ENCODE measurements around the gene RIC8A.
A peak's percentile ranks its signal among the peaks of the same experiment; 100 is the strongest.
"Not testable (repeated sequence)": the region's sequence is repeated elsewhere in the genome, so short reads cannot be mapped to it uniquely, and the experiment has no call there.

The RIC8A gene

DNA sequence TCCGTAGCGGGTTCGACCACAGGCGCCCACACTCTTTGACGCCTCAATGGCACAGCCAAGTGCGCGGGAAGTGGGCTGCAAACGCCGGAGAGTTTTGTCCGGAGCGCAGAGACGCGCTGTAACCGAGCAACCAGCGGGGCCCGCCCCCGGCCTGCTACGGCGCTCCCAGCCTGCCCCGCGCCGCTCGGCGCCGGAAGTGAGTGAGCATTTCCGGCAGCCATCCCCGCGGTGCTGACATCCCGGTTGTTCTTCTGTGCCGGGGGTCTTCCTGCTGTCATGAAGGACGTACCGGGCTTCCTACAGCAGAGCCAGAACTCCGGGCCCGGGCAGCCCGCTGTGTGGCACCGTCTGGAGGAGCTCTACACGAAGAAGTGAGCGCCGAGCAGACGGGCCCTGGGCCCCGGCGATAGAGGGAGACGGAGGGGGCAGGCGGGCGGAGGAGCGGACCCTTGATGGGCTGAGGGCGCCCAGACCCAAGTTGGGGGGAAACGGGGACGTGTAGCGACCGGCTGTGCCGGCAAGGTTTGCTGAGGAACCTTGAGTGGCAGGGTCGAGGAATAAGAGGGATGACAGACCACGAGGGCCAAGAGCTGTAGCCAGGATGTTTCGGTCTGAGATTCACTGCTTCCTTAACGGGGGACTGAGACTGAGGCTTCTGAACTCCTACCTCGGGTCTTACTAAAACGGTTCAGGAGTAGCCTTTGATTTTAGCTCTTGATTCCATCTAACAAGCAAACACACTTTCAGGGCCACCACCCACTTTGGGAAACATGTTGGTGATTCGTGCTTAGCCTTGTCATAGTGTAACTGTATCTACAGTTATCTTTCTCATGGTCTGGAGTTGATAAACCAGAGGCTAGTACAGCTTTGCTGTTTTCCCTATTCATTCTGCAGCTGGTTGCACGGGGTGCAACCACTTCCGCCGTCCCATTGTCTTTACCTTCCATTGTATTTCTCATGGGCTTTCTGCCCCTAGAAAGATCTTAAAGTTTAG, 29.6 kb downstream of the RIC8A start, which contains the start of gene PSMD13:
PSMD13 (plus strand) TSS at position 203 of the 994 bp plus-strand sequence; CDS start at position 277, 74 bp downstream.
- Histone ChIP-seq H4K8ac (ENCODE audit: low read depth, low read length) (no peak within 1 kb of the TSS), H2BK5ac (ENCODE audit: low read length) (peak within 1 kb of the TSS; percentile 94), H3K18ac (ENCODE audit: low read length) (peak within 1 kb of the TSS; percentile 96), H2BK15ac (ENCODE audit: low read length) (no peak within 1 kb of the TSS), H3K9me3 (replicated peaks in 1 of 2; ENCODE audit: control insufficient read depth in 2 of 2, insufficient read depth in 1 of 2, low read depth in 1 of 2, low read length in 2 of 2) (no peaks in the 10 kb centered on the region), H3K36me3 (replicated peaks in 1 of 2; ENCODE audit: control insufficient read depth in 2 of 2, insufficient read depth in 2 of 2, low read length in 2 of 2) (peaks cover 5 to 41% of the 10 kb centered on the region in 2 donors), H3K4me3 (ENCODE audit: low read length in 2 of 2) (peak within 1 kb of the TSS; percentile 97 to 100), H3K27me3 (ENCODE audit: control insufficient read depth in 3 of 3, insufficient read depth in 3 of 3, low read depth in 1 of 3, low read length in 3 of 3) (no peaks in the 10 kb centered on the region), H3K27ac (replicated peaks; ENCODE audit: low read length) (peak within 1 kb of the TSS; percentile 91), H3K14ac (ENCODE audit: low read length) (peak within 1 kb of the TSS; percentile 94), H2BK12ac (ENCODE audit: low read length) (no peak within 1 kb of the TSS), H3K4ac (ENCODE audit: low read length) (no peak within 1 kb of the TSS), H3K4me1 (ENCODE audit: control insufficient read depth in 2 of 2, insufficient read depth in 1 of 2, low read depth in 1 of 2, low read length in 2 of 2) (peaks cover 0 to 4% of the 10 kb centered on the region in 2 donors), H2BK120ac (ENCODE audit: low read depth, low read length) (no peak within 1 kb of the TSS), H3K4me2 (ENCODE audit: insufficient read depth, low read length, poor library complexity, severe bottlenecking) (peak within 1 kb of the TSS; percentile 96), H3K79me1 (ENCODE audit: low read depth, low read length) (peaks cover 6% of the 10 kb centered on the region), H2AK5ac (ENCODE audit: low read depth, low read length) (peak within 1 kb of the TSS; percentile 38), H2AFZ (ENCODE audit: low read length) (peak within 1 kb of the TSS; percentile 96), H3K23ac (ENCODE audit: low read depth, low read length, poor library complexity) (peak within 1 kb of the TSS; percentile 89), H4K91ac (ENCODE audit: low read depth, low read length, poor library complexity) (no peak within 1 kb of the TSS), H3K9ac (ENCODE audit: low read depth, low read length, poor library complexity) (peak within 1 kb of the TSS; percentile 90)
- no CpG with 5 or more reads among the region's 62 CpGs for WGBS, 2 donors (ENCODE audit: extremely low coverage in 2 of 2, insufficient read length in 2 of 2, insufficient replicate concordance in 1 of 2)
- peak; percentile 81 for DNase-seq (ENCODE audit: low spot score)

DNA sequence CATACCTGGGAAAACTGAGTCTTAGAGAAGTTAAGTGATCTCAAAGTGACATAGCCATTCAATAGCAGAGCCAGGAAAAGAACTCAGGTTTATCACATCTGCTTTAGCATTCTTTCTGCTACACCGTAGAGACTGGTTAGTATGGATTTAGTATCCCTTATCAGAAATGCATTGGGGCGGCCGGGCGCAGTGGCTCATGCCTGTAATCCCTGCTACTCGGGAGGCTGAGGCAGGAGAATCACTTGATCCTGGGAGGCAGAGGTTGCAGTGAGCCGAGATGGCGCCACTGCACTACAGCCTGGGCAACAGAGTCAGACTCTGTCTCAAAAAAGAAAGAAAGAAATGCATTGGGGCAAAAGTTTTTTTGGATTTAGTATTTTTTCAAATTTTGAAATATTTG, 30.8 kb downstream of the RIC8A start:
- H3K79me1 ChIP-seq (ENCODE audit: low read depth, low read length); H2BK12ac ChIP-seq (ENCODE audit: low read length); H2AFZ ChIP-seq (ENCODE audit: low read length); H3K27ac ChIP-seq (replicated peaks; ENCODE audit: low read length); H3K9ac ChIP-seq (ENCODE audit: low read depth, low read length, poor library complexity); H3K9me3 ChIP-seq (replicated peaks in 1 of 2; ENCODE audit: control insufficient read depth in 2 of 2, insufficient read depth in 1 of 2, low read depth in 1 of 2, low read length in 2 of 2); H3K18ac ChIP-seq (ENCODE audit: low read length); H3K23ac ChIP-seq (ENCODE audit: low read depth, low read length, poor library complexity); H3K14ac ChIP-seq (ENCODE audit: low read length); H2AK5ac ChIP-seq (ENCODE audit: low read depth, low read length); H3K4me1 ChIP-seq (ENCODE audit: control insufficient read depth in 2 of 2, insufficient read depth in 1 of 2, low read depth in 1 of 2, low read length in 2 of 2); H4K91ac ChIP-seq (ENCODE audit: low read depth, low read length, poor library complexity); DNase-seq (ENCODE audit: low spot score); H3K4me2 ChIP-seq (ENCODE audit: insufficient read depth, low read length, poor library complexity, severe bottlenecking); H2BK120ac ChIP-seq (ENCODE audit: low read depth, low read length); H3K4ac ChIP-seq (ENCODE audit: low read length); H2BK15ac ChIP-seq (ENCODE audit: low read length); H4K8ac ChIP-seq (ENCODE audit: low read depth, low read length); H3K27me3 ChIP-seq (ENCODE audit: control insufficient read depth in 3 of 3, insufficient read depth in 3 of 3, low read depth in 1 of 3, low read length in 3 of 3); H2BK5ac ChIP-seq (ENCODE audit: low read length): not testable (repeated sequence)
- peaks cover 5 to 45% of the 10 kb centered on the region in 2 donors for H3K36me3 ChIP-seq (replicated peaks in 1 of 2; ENCODE audit: control insufficient read depth in 2 of 2, insufficient read depth in 2 of 2, low read length in 2 of 2)
- H3K4me3 ChIP-seq (ENCODE audit: low read length in 2 of 2): peak overlapping the region in 1 of 2 donors; percentile 86
- WGBS, 2 donors (ENCODE audit: extremely low coverage in 2 of 2, insufficient read length in 2 of 2, insufficient replicate concordance in 1 of 2): no CpG with 5 or more reads among the region's 7 CpGs

- Histone ChIP-seq H3K27ac (replicated peaks; ENCODE audit: low read length) (no peak overlapping the region), H3K9ac (ENCODE audit: low read depth, low read length, poor library complexity) (no peak overlapping the region), H3K4me1 (ENCODE audit: control insufficient read depth in 2 of 2, insufficient read depth in 1 of 2, low read depth in 1 of 2, low read length in 2 of 2) (peaks cover 0 to 3% of the 10 kb centered on the region in 2 donors), H3K4me2 (ENCODE audit: insufficient read depth, low read length, poor library complexity, severe bottlenecking) (no peak overlapping the region), H3K4ac (ENCODE audit: low read length) (no peak overlapping the region), H3K18ac (ENCODE audit: low read length) (no peak overlapping the region), H2BK5ac (ENCODE audit: low read length) (no peak overlapping the region), H3K27me3 (ENCODE audit: control insufficient read depth in 3 of 3, insufficient read depth in 3 of 3, low read depth in 1 of 3, low read length in 3 of 3) (no peaks in the 10 kb centered on the region), H3K9me3 (replicated peaks in 1 of 2; ENCODE audit: control insufficient read depth in 2 of 2, insufficient read depth in 1 of 2, low read depth in 1 of 2, low read length in 2 of 2) (no peaks in the 10 kb centered on the region), H2BK12ac (ENCODE audit: low read length) (no peak overlapping the region), H2BK120ac (ENCODE audit: low read depth, low read length) (no peak overlapping the region), H4K91ac (ENCODE audit: low read depth, low read length, poor library complexity) (no peak overlapping the region), H3K79me1 (ENCODE audit: low read depth, low read length) (peaks cover 9% of the 10 kb centered on the region), H3K4me3 (ENCODE audit: low read length in 2 of 2) (no peak overlapping the region), H4K8ac (ENCODE audit: low read depth, low read length) (no peak overlapping the region), H2AK5ac (ENCODE audit: low read depth, low read length) (no peak overlapping the region), H3K36me3 (replicated peaks in 1 of 2; ENCODE audit: control insufficient read depth in 2 of 2, insufficient read depth in 2 of 2, low read length in 2 of 2) (peaks cover 8 to 65% of the 10 kb centered on the region in 2 donors), H3K14ac (ENCODE audit: low read length) (no peak overlapping the region), H2AFZ (ENCODE audit: low read length) (no peak overlapping the region), H3K23ac (ENCODE audit: low read depth, low read length, poor library complexity) (no peak overlapping the region), H2BK15ac (ENCODE audit: low read length) (no peak overlapping the region)
- WGBS, 2 donors (ENCODE audit: extremely low coverage in 2 of 2, insufficient read length in 2 of 2, insufficient replicate concordance in 1 of 2): no CpG with 5 or more reads among the region's 1 CpG
- no peak for DNase-seq (ENCODE audit: low spot score)
These were observed 32.8 kb downstream of the RIC8A start for GRCh38 chr11:240315-240714.

DNA sequence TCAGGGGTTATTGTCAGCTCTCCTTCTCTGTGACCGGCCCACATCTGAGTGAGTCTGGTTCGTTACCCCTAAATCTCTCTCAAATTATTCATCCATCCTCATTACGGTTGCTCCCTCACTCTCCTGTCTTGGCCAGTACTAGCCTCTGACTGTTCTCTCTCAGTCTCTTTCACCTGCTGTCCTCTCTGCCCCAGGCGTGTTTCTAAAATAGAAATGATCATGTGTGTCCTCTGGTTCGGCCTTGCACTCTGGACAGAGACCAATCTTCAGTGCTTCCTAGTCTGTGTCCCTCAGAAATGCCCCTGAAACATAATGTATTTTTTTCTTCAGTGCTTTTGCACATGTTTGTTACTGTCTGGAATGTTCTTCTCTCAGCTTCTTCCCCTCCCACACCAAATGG, 34.1 kb downstream of the RIC8A start:
- no peak overlapping the region for H3K18ac ChIP-seq (ENCODE audit: low read length)
- H2BK12ac ChIP-seq (ENCODE audit: low read length): no peak overlapping the region
- no peak overlapping the region for H2BK15ac ChIP-seq (ENCODE audit: low read length)
- no peak overlapping the region for H3K4me3 ChIP-seq (ENCODE audit: low read length in 2 of 2)
- no peak overlapping the region for H2BK5ac ChIP-seq (ENCODE audit: low read length)
- H3K79me1 ChIP-seq (ENCODE audit: low read depth, low read length): peaks cover 9% of the 10 kb centered on the region
- H2AK5ac ChIP-seq (ENCODE audit: low read depth, low read length): no peak overlapping the region
- no peak overlapping the region for H2BK120ac ChIP-seq (ENCODE audit: low read depth, low read length)
- DNase-seq (ENCODE audit: low spot score): no peak
- no peaks in the 10 kb centered on the region for H3K4me1 ChIP-seq (ENCODE audit: control insufficient read depth in 2 of 2, insufficient read depth in 1 of 2, low read depth in 1 of 2, low read length in 2 of 2)
- no peaks in the 10 kb centered on the region for H3K9me3 ChIP-seq (replicated peaks in 1 of 2; ENCODE audit: control insufficient read depth in 2 of 2, insufficient read depth in 1 of 2, low read depth in 1 of 2, low read length in 2 of 2)
- H3K4me2 ChIP-seq (ENCODE audit: insufficient read depth, low read length, poor library complexity, severe bottlenecking): no peak overlapping the region
- H2AFZ ChIP-seq (ENCODE audit: low read length): no peak overlapping the region
- H3K4ac ChIP-seq (ENCODE audit: low read length): no peak overlapping the region
- no CpG with 5 or more reads among the region's 5 CpGs for WGBS, 2 donors (ENCODE audit: extremely low coverage in 2 of 2, insufficient read length in 2 of 2, insufficient replicate concordance in 1 of 2)
- no peak overlapping the region for H4K8ac ChIP-seq (ENCODE audit: low read depth, low read length)
- H3K23ac ChIP-seq (ENCODE audit: low read depth, low read length, poor library complexity): no peak overlapping the region
- no peak overlapping the region for H3K14ac ChIP-seq (ENCODE audit: low read length)
- no peak overlapping the region for H3K27ac ChIP-seq (replicated peaks; ENCODE audit: low read length)
- peaks cover 14 to 78% of the 10 kb centered on the region in 2 donors for H3K36me3 ChIP-seq (replicated peaks in 1 of 2; ENCODE audit: control insufficient read depth in 2 of 2, insufficient read depth in 2 of 2, low read length in 2 of 2)
- no peaks in the 10 kb centered on the region for H3K27me3 ChIP-seq (ENCODE audit: control insufficient read depth in 3 of 3, insufficient read depth in 3 of 3, low read depth in 1 of 3, low read length in 3 of 3)
- H3K9ac ChIP-seq (ENCODE audit: low read depth, low read length, poor library complexity): no peak overlapping the region
- H4K91ac ChIP-seq (ENCODE audit: low read depth, low read length, poor library complexity): no peak overlapping the region
